Urinary bladder (tissue), 4 donors: ENCODE measurements around the gene TMEM183A. TPM values are rescaled to one million over a fixed set of nuclear protein-coding genes. Genes with fewer than 3 reads are reported as not detected.

Source experiments
- DNase-seq: peaks from one replicate; pipeline ENCODE4 v3.0.0-alpha.2; 2015; ENCODE audit errors: extremely low spot score
- H3K27ac ChIP-seq: one replicate; pipeline ENCODE4 v1.5.1; 2013; ENCODE audit warnings: low read depth, mild to moderate bottlenecking, moderate library complexity
- H3K36me3 ChIP-seq: one replicate; pipeline ENCODE4 v1.6.1; 2013; ENCODE audit warnings: mild to moderate bottlenecking, moderate library complexity; ENCODE audit not compliant: insufficient read depth
- H3K4me1 ChIP-seq: one replicate; pipeline ENCODE4 v1.6.1; 2013; ENCODE audit warnings: mild to moderate bottlenecking, moderate library complexity; ENCODE audit not compliant: insufficient read depth
- H3K4me3 ChIP-seq: one replicate; pipeline ENCODE4 v1.5.1; 2013; ENCODE audit warnings: low read depth, low read length
- WGBS: extraction: QIAGEN DNeasy Blood & Tissue Kit; methylation state at CpG from one replicate; pipeline ENCODE4 v1.1.7; 2013; 5-methylcytosine and 5-hydroxymethylcytosine counted together
- polyA plus RNA-seq: library from polyadenylated mRNA; stranded (reverse); fragments of 200-250 nt; gene quantifications from one replicate; pipeline ENCODE4 v1.2.3, GENCODE V29; 2013
- total RNA-seq: library from RNA; depleted of rRNA; stranded (reverse); fragments of >200 nt; gene quantifications from one replicate; pipeline ENCODE4 v1.2.3, GENCODE V29; 2014
- donor health status: healthy with polysubstance abuse.
- donor health status: healthy.

Gene TMEM183A
- total and polyA plus RNA-seq, 2 donors = 50.4 to 60.9 TPM

DNA sequence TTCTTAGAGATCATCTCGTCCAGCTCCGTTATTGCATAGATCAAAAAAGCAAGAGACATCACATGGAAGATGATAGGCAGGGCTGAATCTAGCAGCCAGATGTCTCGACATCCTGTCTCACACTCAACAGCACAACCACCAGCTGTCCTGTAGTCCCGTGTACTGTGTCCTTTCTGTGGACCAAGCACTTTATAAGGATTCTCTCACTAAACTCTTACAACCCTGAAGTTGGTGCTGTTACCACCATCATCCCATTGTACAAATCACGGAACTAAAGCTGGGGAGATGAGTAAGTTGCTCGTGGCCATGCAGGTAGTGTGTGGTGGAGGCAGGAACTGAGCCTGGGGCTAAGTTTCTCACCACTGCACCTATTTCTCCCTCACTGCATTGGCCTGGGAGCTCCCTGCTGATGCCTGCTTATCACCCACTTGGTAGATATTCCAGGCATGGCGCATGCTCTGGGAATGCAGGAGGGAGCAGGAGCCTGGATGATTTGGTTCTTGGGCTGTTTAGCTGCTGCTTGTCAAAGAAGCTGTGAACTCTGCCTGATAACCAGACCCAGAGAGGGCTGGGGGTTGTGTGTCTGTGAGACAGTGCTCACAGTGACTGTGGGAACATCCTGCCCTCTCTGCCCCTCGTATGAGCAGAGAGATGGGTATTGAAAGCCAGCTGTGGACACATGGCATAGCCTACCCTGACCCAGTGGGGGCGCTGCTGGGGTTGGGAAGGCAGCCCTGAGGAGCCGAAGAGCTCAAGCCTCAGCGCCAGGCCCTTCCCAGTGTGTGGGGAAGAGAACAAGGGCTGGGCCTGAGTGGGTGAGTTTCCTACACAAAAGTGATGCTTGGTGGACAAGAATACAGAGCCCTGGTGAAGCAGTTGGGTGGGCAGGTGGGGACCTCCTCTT is 32.7 kb downstream of the TMEM183A start:
- Histone ChIP-seq H3K27ac (no peak overlapping the region), H3K4me3 (no peak overlapping the region), H3K4me1 (no peaks in the 10 kb centered on the region), H3K36me3 (no peaks in the 10 kb centered on the region)
- 63% methylated on average over 11 of the region's 11 CpGs for WGBS
- DNase-seq = no peak

DNA sequence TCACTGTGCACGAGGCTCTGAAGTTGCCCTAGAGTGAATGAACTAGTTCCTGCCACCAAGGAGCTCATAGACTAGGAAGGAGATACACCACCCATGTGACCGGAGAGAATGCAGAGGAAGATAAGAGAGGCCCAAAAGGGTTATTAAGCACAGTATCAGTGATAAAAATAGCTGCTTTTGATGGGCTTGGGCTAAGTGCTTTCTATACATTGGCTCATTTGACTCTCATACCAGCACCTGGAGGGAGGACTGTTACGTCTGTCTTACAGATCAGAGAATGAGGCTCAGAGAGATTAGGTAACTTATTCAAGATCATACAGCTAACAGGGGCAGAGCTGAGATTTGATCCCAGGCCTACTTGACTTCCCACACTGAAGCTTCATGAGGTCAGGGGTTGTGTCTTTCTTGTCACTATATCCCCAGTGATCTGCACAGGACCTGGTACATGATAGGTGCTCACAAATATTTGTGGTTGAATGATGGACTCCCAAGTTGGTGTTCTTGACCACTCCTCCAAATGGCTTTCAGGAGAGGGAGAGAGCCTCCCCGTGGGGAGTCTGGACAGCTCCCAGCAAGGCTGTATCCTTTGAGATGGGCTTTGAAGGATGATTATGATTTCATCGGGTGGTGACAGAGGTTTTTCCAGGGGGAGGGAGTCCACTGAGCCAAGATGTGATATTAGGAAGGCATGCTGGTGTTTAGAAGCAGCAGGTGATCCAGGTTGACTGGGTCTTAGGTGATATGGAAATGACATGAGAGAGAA is 33.5 kb downstream of the TMEM183A start:
- Histone ChIP-seq H3K27ac (no peak overlapping the region), H3K4me3 (no peak overlapping the region), H3K4me1 (no peaks in the 10 kb centered on the region), H3K36me3 (no peaks in the 10 kb centered on the region)
- no peak for DNase-seq
- 61% methylated on average over 5 of the region's 5 CpGs for WGBS

DNA sequence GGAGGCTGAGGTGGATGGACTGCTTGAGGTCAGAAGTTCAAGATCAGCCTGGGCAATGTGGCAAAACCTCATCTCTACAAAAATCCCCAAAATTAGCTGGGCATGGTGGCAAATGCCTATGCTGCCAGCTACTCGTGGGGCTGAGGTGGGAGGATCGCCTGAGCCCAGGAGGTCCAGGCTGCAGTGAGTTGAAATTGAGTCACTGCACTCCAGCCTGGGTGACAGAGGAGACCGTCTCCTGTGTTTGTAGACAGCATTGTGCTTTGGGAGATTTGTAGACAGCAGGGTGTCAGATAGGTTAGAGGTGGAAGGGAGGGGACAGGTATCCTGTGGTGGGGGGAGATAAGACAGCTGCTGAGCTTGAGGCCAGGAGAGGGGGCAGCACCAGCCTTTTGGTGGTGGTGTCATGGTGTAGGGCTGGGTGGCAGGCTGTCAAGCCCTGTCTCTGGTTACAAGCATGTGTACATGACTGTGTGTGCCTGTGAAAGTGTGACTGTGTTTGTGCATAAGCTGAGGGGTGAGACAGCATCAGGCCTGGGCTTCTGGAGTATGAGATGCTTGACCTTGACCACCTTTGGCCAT is 34.3 kb downstream of the TMEM183A start:
- WGBS = 87% methylated on average over 3 of the region's 3 CpGs
- H3K4me3 ChIP-seq = no peak overlapping the region
- H3K36me3 ChIP-seq = no peaks in the 10 kb centered on the region
- DNase-seq = no peak
- H3K27ac ChIP-seq = no peak overlapping the region
- no peaks in the 10 kb centered on the region for H3K4me1 ChIP-seq

DNA sequence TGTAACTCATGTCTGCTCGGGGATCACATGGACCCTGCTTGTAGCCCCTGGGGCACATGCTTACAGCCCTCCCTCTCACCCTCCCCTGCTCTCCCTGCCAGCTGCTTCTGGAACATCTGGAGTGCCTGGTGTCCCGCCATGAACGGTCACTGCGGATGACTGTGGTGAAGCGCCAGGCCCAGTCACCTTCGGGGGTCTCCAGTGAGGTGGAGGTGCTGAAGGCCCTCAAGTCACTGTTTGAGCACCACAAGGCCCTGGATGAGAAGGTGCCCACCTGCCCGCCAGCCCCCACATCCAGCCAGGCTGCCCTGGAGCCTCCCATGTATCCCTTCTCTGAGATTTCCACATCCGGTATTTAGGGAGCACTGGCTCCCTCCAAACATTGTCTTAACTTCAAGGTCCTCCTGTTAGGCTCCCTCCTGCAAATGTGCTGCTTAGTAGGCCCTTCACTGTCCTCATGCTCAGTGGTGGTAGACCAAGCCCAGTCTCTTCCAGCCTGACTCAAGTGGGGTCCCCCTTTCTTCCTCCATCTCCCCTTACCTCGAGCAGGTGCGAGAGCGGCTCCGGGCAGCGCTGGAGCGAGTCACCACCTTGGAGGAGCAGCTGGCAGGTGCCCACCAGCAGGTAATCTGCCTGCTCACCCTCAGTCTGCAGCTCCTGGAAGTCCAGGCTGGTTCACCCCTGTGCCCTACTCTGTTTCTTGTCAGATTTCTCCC is 36.8 kb downstream of the TMEM183A start:
- Histone ChIP-seq H3K36me3 (no peaks in the 10 kb centered on the region), H3K4me1 (no peaks in the 10 kb centered on the region), H3K27ac (no peak overlapping the region), H3K4me3 (no peak overlapping the region)
- WGBS = 96% methylated on average over 14 of the region's 14 CpGs
- DNase-seq = no peak

DNA sequence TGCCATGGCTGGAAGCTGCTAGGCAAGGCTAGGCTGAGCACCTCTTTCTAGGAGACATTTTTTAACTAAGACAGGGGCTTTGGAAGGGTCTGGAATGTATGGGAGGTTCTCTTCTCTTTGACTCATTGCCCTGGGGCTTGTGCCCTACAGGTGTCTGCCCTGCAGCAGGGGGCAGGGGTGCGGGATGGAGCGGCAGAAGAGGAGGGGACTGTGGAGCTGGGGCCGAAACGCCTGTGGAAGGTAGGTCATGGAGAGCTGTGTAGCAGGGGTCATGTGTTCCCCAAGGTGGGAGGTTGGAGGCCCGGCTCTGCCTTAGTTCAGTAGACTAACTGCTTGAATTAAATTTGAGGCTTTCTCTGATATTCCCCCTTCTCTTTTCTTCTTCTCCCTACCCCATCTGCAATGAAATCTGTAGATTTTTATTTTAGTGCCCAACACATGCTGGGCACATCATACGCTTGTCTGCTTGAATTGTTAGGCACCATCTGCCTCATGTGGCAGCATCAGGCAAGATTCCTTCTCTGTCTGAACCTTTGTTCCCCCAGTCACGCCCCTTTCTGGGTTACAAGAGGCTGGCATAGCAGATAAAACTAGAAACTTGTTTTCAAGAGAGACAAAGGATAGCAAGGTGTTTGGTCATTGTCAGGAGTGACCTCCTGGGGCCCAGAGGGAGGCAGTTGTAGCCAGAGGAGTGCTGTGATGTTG is 37.5 kb downstream of the TMEM183A start:
- Histone ChIP-seq H3K4me3 (no peak overlapping the region), H3K36me3 (no peaks in the 10 kb centered on the region), H3K4me1 (no peaks in the 10 kb centered on the region), H3K27ac (no peak overlapping the region)
- DNase-seq = no peak
- 96% methylated on average over 7 of the region's 7 CpGs for WGBS

DNA sequence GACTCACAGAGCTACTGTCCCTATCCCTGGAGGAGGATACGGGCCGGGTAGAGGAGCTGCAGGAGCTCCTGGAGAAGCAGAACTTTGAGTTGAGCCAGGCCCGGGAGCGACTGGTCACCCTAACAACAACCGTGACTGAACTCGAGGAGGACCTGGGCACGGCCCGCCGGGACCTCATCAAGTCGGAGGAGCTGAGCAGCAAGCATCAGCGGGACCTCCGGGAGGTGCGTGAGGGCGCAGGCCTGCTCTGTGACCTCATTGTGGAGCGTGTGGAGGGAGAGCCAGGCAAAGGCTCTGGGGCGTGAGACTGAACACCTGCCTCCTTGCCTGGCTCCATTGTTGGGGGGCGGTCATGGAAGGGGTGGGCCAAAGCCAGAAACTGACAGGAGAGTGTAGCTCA is 38.2 kb downstream of the TMEM183A start:
- Histone ChIP-seq H3K36me3 (no peaks in the 10 kb centered on the region), H3K27ac (no peak overlapping the region), H3K4me3 (no peak overlapping the region), H3K4me1 (no peaks in the 10 kb centered on the region)
- WGBS = 97% methylated on average over 17 of the region's 17 CpGs
- no peak for DNase-seq

DNA sequence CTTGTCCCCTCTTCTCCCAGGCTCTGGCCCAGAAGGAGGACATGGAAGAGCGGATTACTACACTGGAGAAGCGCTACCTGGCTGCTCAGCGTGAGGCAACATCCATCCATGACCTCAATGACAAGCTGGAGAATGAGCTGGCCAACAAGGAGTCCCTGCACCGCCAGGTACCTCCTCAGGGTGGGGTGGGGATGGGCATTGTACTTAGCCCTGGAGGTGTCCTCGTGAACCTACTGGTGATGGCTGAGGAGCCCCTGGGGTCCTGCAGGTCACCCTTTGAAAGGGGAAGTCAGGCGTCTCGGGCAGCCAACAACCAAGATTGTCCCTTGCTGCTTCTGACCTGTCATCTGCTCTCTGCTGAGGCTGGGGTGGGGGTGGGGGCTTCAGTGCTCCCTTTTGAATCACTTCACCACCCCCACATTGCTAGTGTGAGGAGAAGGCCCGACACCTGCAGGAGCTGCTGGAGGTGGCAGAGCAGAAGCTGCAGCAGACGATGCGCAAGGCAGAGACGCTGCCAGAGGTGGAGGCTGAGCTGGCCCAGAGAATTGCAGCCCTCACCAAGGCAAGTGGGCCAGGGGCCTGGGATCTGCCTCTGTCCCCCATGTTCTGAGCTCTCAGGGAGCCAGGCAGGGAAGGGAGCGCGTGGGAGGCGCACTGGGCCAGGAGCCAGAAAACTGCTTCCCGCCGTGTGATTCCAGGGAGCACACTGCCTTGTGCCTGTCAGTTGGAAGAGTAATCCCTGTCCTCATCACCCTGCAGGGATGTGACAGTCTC is 38.8 kb downstream of the TMEM183A start:
- 89% methylated on average over 16 of the region's 16 CpGs for WGBS
- Histone ChIP-seq H3K4me1 (no peaks in the 10 kb centered on the region), H3K36me3 (no peaks in the 10 kb centered on the region), H3K27ac (no peak overlapping the region), H3K4me3 (no peak overlapping the region)
- no peak for DNase-seq

DNA sequence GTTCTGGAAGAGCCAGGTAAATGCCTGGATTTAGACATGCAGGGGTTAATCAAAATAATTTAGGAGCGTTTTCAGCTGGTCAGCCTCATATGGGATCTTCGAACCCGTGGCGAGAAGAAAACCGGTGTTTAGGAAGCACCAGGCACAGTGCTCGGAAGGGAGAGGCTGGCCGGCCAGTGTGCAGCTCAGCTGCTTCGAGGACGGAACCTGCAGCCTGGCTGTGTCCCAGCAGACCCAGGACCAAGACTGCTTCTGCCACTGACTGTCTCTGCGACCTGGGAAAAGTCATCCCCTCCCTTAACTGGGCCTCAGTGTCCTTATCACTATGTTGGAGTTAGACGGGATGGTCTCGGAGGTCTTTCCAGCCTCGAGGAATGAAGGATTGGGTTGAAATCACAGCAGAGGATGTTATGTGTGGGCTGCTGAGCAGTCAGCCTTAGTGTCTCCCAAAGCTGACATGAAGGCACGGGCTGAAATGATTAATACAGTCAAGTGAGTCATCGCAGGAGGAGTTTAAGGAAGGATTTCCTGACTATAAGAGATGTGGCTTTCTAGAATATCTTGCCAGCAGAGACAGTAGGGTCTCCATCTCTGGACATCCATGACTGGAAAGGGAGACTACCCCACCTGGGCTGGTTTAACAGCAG is 39.9 kb downstream of the TMEM183A start:
- no peak overlapping the region for H3K27ac ChIP-seq
- 39% methylated on average over 15 of the region's 15 CpGs for WGBS
- no peak overlapping the region for H3K4me3 ChIP-seq
- DNase-seq = no peak
- no peaks in the 10 kb centered on the region for H3K36me3 ChIP-seq
- H3K4me1 ChIP-seq = no peaks in the 10 kb centered on the region

DNA sequence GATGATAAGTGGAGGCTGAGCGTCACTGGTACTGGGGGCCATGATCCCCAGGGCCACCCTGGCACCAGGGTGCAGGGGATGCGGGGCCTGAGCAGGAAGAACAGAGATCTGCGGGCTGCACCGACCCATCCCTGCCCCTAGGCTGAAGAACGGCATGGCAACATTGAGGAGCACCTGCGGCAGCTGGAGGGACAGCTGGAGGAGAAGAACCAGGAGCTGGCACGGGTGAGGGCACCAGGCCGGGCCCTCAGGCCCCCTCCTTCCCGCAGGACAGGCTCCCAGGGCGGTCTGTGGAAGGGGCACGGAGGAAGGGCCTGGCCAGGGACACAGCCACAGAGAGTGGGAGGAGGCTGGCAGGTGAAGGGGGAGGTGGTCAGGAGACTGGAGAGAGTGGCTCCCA is 40.9 kb downstream of the TMEM183A start:
- Histone ChIP-seq H3K4me3 (no peak overlapping the region), H3K36me3 (no peaks in the 10 kb centered on the region), H3K4me1 (no peaks in the 10 kb centered on the region), H3K27ac (no peak overlapping the region)
- 95% methylated on average over 11 of the region's 11 CpGs for WGBS
- no peak for DNase-seq

DNA sequence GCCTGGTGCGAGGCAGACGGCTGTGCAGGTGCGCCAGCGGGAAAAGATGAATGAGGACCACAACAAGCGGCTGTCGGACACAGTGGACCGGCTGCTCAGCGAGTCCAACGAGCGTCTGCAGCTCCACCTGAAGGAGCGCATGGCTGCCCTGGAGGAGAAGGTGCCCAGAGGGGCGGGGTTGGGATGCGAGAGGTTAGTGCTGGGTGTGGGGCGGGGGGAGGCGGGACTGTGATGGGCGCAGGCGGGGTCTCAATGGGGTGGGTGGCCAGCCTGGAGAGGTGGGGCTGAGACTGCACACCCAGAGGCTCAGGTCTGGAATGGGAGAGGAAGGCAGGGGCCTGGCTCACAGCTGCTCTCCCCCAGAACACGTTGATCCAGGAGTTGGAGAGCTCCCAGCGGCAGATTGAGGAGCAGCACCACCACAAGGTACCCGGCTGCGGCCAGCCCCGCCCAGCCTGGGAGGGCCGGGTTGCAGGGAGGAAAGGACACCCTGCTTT is 41.4 kb downstream of the TMEM183A start:
- DNase-seq = no peak
- Histone ChIP-seq H3K36me3 (no peaks in the 10 kb centered on the region), H3K4me1 (no peaks in the 10 kb centered on the region), H3K27ac (no peak overlapping the region), H3K4me3 (no peak overlapping the region)
- 86% methylated on average over 23 of the region's 23 CpGs for WGBS

DNA sequence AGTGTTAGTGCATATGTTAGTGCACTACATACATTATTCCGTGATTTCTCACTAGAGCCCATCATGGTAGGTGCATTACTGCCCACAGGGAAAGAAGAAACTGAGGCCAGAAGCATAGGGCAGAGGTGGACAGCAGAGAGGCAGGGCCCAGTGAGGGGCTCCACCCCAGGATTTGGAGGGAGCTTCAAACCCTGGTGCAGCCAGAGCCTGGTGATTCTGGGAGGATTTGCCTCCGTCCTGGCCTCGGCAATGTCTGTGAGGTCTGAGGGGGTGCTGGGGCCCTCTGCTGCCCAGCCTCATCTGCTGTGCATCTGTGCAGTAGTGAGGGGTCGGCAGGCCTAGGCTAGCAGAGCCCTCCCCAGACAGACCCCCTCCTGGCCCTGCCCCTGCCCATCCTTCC is 41.9 kb downstream of the TMEM183A start:
- H3K36me3 ChIP-seq = no peaks in the 10 kb centered on the region
- H3K27ac ChIP-seq = no peak overlapping the region
- 85% methylated on average over 4 of the region's 4 CpGs for WGBS
- H3K4me3 ChIP-seq = no peak overlapping the region
- H3K4me1 ChIP-seq = no peaks in the 10 kb centered on the region
- DNase-seq = no peak
